CD4-positive, alpha-beta memory T cell (primary cell): ENCODE results near the gene VSTM2B. TPM values are rescaled to one million over a fixed set of nuclear protein-coding genes. Genes with fewer than 3 reads are reported as not detected.

Experiments
- CTCF ChIA-PET: fragments of 350-600 bp; sonication (Branson Sonifier 250); formaldehyde crosslinking; loops from one replicate; lab custom pipeline; 2021; ENCODE audit warnings: inconsistent platforms; ENCODE audit not compliant: partially characterized antibody; lab: Charles Lee
- POLR2A ChIA-PET: fragments of 350-600 bp; sonication (Branson Sonifier 250); formaldehyde crosslinking; loops from one replicate; lab custom pipeline; 2021; ENCODE audit not compliant: partially characterized antibody; lab: Charles Lee
- DNase-seq, 5 donors: peaks; one replicate each; pipeline versions ENCODE4 v3.0.0 to v3.0.0-alpha.2; 2020 to 2022; ENCODE audit warnings: mixed read lengths in 1 of 5
- H3K27ac ChIP-seq: one replicate; pipeline ENCODE4 v1.7.0; 2013; ENCODE audit warnings: low read depth, low read length
- H3K27me3 ChIP-seq: 2 replicates; pipeline ENCODE4 v1.7.0; 2013; ENCODE audit warnings: mild to moderate bottlenecking, low read length, moderate library complexity; ENCODE audit not compliant: insufficient read depth
- H3K36me3 ChIP-seq: 2 replicates; pipeline ENCODE4 v1.7.0; 2013; ENCODE audit warnings: mild to moderate bottlenecking, low read length, moderate library complexity; ENCODE audit not compliant: insufficient read depth
- H3K4me1 ChIP-seq: 2 replicates; pipeline ENCODE4 v1.7.0; 2013; ENCODE audit warnings: mild to moderate bottlenecking, low read length, moderate library complexity; ENCODE audit not compliant: insufficient read depth
- H3K4me3 ChIP-seq, 2 donors: one replicate each; pipeline ENCODE4 v1.7.0; 2013; ENCODE audit warnings: low read length in 2 of 2, mild to moderate bottlenecking in 1 of 2
- H3K9me3 ChIP-seq, 2 donors: one replicate each; pipeline ENCODE4 v1.7.0; 2013; ENCODE audit warnings: low read length in 2 of 2, control low read depth in 1 of 2; ENCODE audit not compliant: control insufficient read depth in 1 of 2
- H3K27ac Mint-ChIP-seq, 7 donors: one replicate each; pipeline ENCODE4 v1.8.0; 2020 to 2021; ENCODE audit warnings: mixed read lengths in 7 of 7, mild to moderate bottlenecking in 6 of 7, inconsistent platforms in 3 of 7, moderate library complexity in 3 of 7
- H3K27me3 Mint-ChIP-seq, 2 donors: one replicate each; pipeline ENCODE4 v1.8.0; 2020 to 2021; ENCODE audit warnings: mixed read lengths in 2 of 2
- H3K36me3 Mint-ChIP-seq, 2 donors: one replicate each; pipeline ENCODE4 v1.8.0; 2020 to 2021; ENCODE audit warnings: mixed read lengths in 2 of 2, inconsistent platforms in 1 of 2, mild to moderate bottlenecking in 1 of 2
- H3K4me1 Mint-ChIP-seq, 4 donors: one replicate each; pipeline ENCODE4 v1.8.0; 2020 to 2021; ENCODE audit warnings: mixed read lengths in 4 of 4, mild to moderate bottlenecking in 1 of 4
- H3K4me3 Mint-ChIP-seq, 8 donors: one replicate each; pipeline ENCODE4 v1.8.0; 2020 to 2021; ENCODE audit warnings: mixed read lengths in 8 of 8, mild to moderate bottlenecking in 7 of 8, moderate library complexity in 6 of 8, inconsistent platforms in 3 of 8
- H3K9me3 Mint-ChIP-seq, 8 donors: one replicate each; pipeline ENCODE4 v1.8.0; 2020 to 2021; ENCODE audit warnings: mixed read lengths in 8 of 8, mild to moderate bottlenecking in 5 of 8, inconsistent platforms in 3 of 8, moderate library complexity in 1 of 8
- intact Hi-C: fragments of 100-400 bp; cut with micrococcal nuclease; formaldehyde crosslinking; loops from one replicate; pipeline ENCODE4 v1.15.1; 2023
- polyA plus RNA-seq, 2 donors: library from polyadenylated mRNA; unstranded; fragments of 300-500 nt; fragmentation: Illumina TruSeq; gene quantifications; one replicate each; pipeline ENCODE4 v1.2.3, GENCODE V29; 2021
- total RNA-seq, 2 experiments: library from RNA; stranded (reverse); gene quantifications; one replicate each; pipeline ENCODE4 v1.2.3, GENCODE V29; 2021

The VSTM2B gene
- total and polyA plus RNA-seq, 4 experiments from 2014 or later = not detected

DNA sequence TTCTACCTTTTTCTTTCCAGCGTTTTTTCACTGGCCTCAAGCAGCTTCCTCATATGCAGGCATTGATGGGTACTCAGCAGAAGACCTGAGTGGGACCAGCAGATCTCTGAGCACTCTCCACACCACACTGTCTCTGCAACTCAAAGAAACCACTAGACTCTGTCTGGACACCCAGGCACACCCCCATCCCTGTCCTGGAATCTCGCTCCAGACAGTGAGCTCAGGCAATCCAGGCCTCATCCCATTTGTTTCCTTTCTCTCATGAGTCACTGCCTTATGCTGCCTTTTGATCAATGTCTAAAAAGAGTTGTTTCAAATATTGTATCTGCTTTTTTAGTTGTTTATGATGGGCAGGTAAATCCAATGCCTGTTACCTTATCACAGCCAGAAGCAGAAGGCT is 60.6 kb downstream of the VSTM2B start:
- ChIA-PET POLR2A (interaction anchor here (2.2 kb wide), 1 partner anchor 20 kb away, joined by 13 read pairs; the partner anchor contains the start of gene POP4), CTCF (no interaction called here)
- Mint-ChIP-seq H3K4me1 (peaks cover 6 to 11% (median 9%) of the 10 kb centered on the region in 4 donors), H3K27ac (no peak overlapping the region), H3K9me3 (peaks cover 0 to 11% (median 5%) of the 10 kb centered on the region in 8 donors), H3K27me3 (peaks cover 8 to 17% of the 10 kb centered on the region in 2 donors), H3K4me3 (no peak overlapping the region), H3K36me3 (no peaks in the 10 kb centered on the region)
- no peaks in the 10 kb centered on the region for H3K9me3 ChIP-seq
- H3K4me1 ChIP-seq = peaks cover 10% of the 10 kb centered on the region
- H3K4me3 ChIP-seq = no peak overlapping the region
- no peaks in the 10 kb centered on the region for H3K36me3 ChIP-seq
- DNase-seq = no peak
- intact Hi-C loops = no loop called here
- H3K27me3 ChIP-seq = no peaks in the 10 kb centered on the region
- H3K27ac ChIP-seq = no peak overlapping the region

DNA sequence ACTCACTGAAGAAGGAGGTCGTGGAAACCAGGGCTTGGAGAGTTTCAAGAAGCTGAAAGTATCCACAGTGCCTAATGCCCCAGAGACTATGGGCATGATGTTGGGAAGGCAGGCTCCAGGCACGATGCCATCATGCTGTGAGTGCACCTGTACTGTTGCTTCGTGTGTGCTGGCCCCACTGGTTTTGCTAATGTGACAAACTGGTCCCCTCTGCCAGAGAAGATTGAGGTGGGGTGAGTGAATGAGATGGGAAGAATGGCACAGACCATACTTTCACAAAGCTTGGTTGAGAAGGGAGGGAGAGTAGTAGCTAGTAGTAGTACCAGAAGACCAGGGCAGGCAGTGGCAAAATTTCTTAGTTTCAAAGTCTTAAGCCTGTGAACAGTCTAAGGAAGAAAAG is 61.3 kb downstream of the VSTM2B start:
- Histone ChIP-seq H3K27ac (no peak overlapping the region), H3K36me3 (no peaks in the 10 kb centered on the region), H3K27me3 (no peaks in the 10 kb centered on the region), H3K4me1 (peaks cover 10% of the 10 kb centered on the region), H3K9me3 (no peaks in the 10 kb centered on the region), H3K4me3 (no peak overlapping the region)
- Mint-ChIP-seq H3K27me3 (peaks cover 13 to 19% of the 10 kb centered on the region in 2 donors), H3K9me3 (peaks cover 0 to 13% (median 3%) of the 10 kb centered on the region in 8 donors), H3K27ac (peak overlapping the region in 6 of 7 donors; percentile 47 to 88 (median 66)), H3K4me1 (peaks cover 6 to 11% (median 9%) of the 10 kb centered on the region in 4 donors), H3K4me3 (no peak overlapping the region), H3K36me3 (no peaks in the 10 kb centered on the region)
- intact Hi-C loops = no loop called here
- ChIA-PET POLR2A (interaction anchor here (2.2 kb wide), 1 partner anchor 19 kb away, joined by 13 read pairs; the partner anchor contains the start of gene POP4), CTCF (no interaction called here)
- no peak for DNase-seq

DNA sequence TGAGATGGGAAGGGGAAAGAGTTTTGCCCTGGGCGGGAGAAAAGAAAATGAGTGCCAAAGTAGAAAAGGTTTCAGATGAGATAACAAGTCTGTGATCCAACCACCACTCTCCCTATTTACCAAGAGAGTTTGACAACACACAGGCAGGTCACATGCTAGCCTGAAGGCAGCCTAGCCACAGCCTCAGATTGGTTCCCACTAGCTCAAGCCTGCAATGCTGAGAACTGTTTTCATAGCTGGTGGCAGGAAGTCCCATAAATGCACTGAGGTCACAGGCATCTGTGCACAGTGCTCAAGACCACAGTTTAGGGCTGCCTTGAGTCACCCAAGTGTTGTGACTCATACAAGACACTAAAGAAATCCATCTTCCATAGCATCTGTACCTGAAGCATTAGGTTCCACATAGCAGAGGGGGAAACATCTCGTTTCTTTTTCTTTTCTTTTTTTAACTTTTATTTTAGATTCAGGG is 61.8 kb downstream of the VSTM2B start:
- Mint-ChIP-seq H3K9me3 (peaks cover 0 to 13% (median 3%) of the 10 kb centered on the region in 8 donors), H3K27ac (peak overlapping the region in 6 of 7 donors; percentile 19 to 88 (median 63)), H3K4me3 (no peak overlapping the region), H3K36me3 (no peaks in the 10 kb centered on the region), H3K4me1 (peaks cover 6 to 11% (median 9%) of the 10 kb centered on the region in 4 donors), H3K27me3 (peaks cover 15 to 21% of the 10 kb centered on the region in 2 donors)
- no peak overlapping the region for H3K4me3 ChIP-seq
- peak; percentile 38 to 79 (median 52) for DNase-seq
- POLR2A ChIA-PET = interaction anchor here (0.8 to 2.2 kb wide), 2 partner anchors 18 to 85 kb away, joined by 3 to 13 read pairs; partner anchors contain the start of gene POP4
- CTCF ChIA-PET = no interaction called here
- intact Hi-C loops = no loop called here
- no peaks in the 10 kb centered on the region for H3K9me3 ChIP-seq
- H3K27me3 ChIP-seq = no peaks in the 10 kb centered on the region
- peaks cover 10% of the 10 kb centered on the region for H3K4me1 ChIP-seq
- H3K36me3 ChIP-seq = no peaks in the 10 kb centered on the region
- H3K27ac ChIP-seq = no peak overlapping the region

DNA sequence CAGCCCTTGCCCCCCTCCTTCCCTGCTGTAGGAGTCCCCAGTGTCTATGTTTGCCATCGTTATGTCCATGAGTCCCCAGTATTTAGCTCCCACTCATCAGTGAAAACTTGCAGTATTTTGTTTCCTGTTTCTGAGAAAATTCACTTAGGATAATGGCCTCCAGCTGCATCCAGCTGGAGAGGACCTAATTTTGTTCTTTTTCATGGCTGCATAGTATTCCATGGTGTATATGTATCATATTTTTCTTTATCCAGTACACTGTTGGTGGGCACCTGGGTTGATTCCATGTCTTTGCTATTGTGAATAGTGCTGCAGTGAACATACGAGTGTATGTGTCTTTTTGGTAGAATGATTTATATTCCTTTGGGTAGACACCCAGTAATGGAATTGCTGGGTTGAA is 62.3 kb downstream of the VSTM2B start:
- no peaks in the 10 kb centered on the region for H3K36me3 ChIP-seq
- no peaks in the 10 kb centered on the region for H3K27me3 ChIP-seq
- no peak for DNase-seq
- H3K4me3 Mint-ChIP-seq = no peak overlapping the region
- no peak overlapping the region for H3K27ac ChIP-seq
- H3K9me3 Mint-ChIP-seq = peaks cover 0 to 13% (median 3%) of the 10 kb centered on the region in 8 donors
- H3K4me1 ChIP-seq = peaks cover 10% of the 10 kb centered on the region
- H3K9me3 ChIP-seq = no peaks in the 10 kb centered on the region
- H3K4me1 Mint-ChIP-seq = peaks cover 6 to 11% (median 9%) of the 10 kb centered on the region in 4 donors
- H3K27me3 Mint-ChIP-seq = peaks cover 16 to 18% of the 10 kb centered on the region in 2 donors
- intact Hi-C loops = no loop called here
- H3K36me3 Mint-ChIP-seq = no peaks in the 10 kb centered on the region
- H3K4me3 ChIP-seq = no peak overlapping the region
- H3K27ac Mint-ChIP-seq = peak overlapping the region in 2 of 7 donors; percentile 19 to 37
- POLR2A ChIA-PET = interaction anchor here (0.8 to 2.2 kb wide), 2 partner anchors 18 to 84 kb away, joined by 3 to 13 read pairs; partner anchors contain the start of gene POP4
- CTCF ChIA-PET = no interaction called here

DNA sequence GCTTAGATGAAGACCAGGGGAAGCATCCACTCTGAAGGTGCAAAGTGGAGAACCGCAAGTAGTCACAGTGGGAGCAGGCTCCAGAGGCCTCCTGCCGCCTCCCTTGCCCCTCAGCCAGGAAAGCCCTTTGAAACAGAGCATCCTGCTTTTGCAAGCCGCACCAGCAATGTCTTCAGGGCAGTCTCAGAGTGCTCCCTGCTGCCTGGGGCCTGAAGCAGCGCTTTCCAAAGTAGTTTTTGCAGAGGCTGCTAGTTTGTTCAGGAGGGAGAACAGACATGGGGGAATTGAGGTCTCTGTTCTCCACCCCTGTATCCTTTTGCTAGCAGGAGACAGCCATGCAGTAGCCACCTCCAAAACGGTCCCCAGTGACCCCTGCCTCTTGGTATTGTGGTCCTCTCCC is 64.5 kb downstream of the VSTM2B start:
- Histone ChIP-seq H3K9me3 (no peaks in the 10 kb centered on the region), H3K4me3 (no peak overlapping the region), H3K27ac (no peak overlapping the region), H3K4me1 (peaks cover 10% of the 10 kb centered on the region), H3K36me3 (no peaks in the 10 kb centered on the region), H3K27me3 (no peaks in the 10 kb centered on the region)
- ChIA-PET CTCF (no interaction called here), POLR2A (interaction anchor here (0.9 kb wide), 1 partner anchor 15 kb away, joined by 4 read pairs; the partner anchor contains the start of gene POP4)
- peaks cover 26% of the 10 kb centered on the region in 2 donors for H3K27me3 Mint-ChIP-seq
- no peak overlapping the region for H3K27ac Mint-ChIP-seq
- peaks cover 6 to 11% (median 9%) of the 10 kb centered on the region in 4 donors for H3K4me1 Mint-ChIP-seq
- no peak for DNase-seq
- intact Hi-C loops = no loop called here
- H3K4me3 Mint-ChIP-seq = no peak overlapping the region
- H3K9me3 Mint-ChIP-seq = peaks cover 0 to 13% (median 3%) of the 10 kb centered on the region in 8 donors
- no peaks in the 10 kb centered on the region for H3K36me3 Mint-ChIP-seq

DNA sequence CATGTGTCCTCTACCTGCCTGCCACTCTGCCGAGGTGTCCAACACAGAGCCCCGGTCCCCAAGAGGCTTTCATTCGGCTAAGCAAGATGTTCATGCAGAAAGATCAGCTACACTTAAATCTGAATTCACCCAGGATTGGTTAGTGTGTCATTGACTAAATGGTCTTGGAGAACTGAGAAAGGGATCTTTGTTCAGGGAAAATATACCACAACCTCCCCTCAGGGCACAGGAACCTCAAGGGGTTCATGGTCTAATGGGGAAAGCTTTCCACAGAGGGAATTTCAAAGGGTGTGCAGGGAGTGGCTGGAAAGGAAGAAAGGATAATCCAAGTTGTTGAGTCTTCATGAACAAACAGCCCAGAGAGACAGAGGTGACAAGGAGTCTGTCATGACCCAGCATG is 65.9 kb downstream of the VSTM2B start:
- Histone ChIP-seq H3K4me3 (no peak overlapping the region), H3K36me3 (no peaks in the 10 kb centered on the region), H3K9me3 (no peaks in the 10 kb centered on the region), H3K4me1 (peaks cover 10% of the 10 kb centered on the region), H3K27me3 (no peaks in the 10 kb centered on the region), H3K27ac (no peak overlapping the region)
- DNase-seq = no peak
- intact Hi-C loops = no loop called here
- peaks cover 0 to 13% (median 3%) of the 10 kb centered on the region in 8 donors for H3K9me3 Mint-ChIP-seq
- H3K4me1 Mint-ChIP-seq = peaks cover 6 to 11% (median 9%) of the 10 kb centered on the region in 4 donors
- peaks cover 23 to 29% of the 10 kb centered on the region in 2 donors for H3K27me3 Mint-ChIP-seq
- CTCF ChIA-PET = no interaction called here
- H3K4me3 Mint-ChIP-seq = no peak overlapping the region
- H3K36me3 Mint-ChIP-seq = no peaks in the 10 kb centered on the region
- POLR2A ChIA-PET = no interaction called here
- no peak overlapping the region for H3K27ac Mint-ChIP-seq

DNA sequence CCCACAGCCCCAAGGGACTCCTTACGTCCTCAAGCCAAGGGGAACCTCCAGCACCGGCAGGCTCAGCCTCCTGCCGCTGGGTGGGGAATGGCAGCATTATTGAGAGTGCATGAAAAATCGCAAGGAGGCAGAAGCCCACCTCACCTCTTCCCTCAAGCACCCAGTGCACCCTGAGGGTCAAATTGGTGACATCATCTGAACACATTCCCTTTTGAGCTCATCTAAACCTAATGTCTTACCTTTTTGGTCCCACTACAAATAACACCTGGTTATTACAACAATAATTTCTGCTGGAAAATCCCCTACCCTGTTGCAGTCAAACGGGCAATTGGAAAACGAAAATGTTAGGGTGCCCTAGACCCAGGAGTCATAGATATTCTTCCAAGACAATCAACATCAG is 68.1 kb downstream of the VSTM2B start:
- no peak overlapping the region for H3K4me3 ChIP-seq
- DNase-seq = no peak
- intact Hi-C loops = no loop called here
- CTCF ChIA-PET = no interaction called here
- Mint-ChIP-seq H3K27me3 (peaks cover 25 to 36% of the 10 kb centered on the region in 2 donors), H3K4me1 (no peaks in the 10 kb centered on the region), H3K36me3 (no peaks in the 10 kb centered on the region), H3K4me3 (no peak overlapping the region), H3K27ac (no peak overlapping the region), H3K9me3 (peaks cover 0 to 13% (median 3%) of the 10 kb centered on the region in 8 donors)
- H3K4me1 ChIP-seq = no peaks in the 10 kb centered on the region
- H3K9me3 ChIP-seq = no peaks in the 10 kb centered on the region
- no peak overlapping the region for H3K27ac ChIP-seq
- POLR2A ChIA-PET = no interaction called here
- no peaks in the 10 kb centered on the region for H3K36me3 ChIP-seq
- no peaks in the 10 kb centered on the region for H3K27me3 ChIP-seq
